Measurements from ENCODE around the gene LRMDA. TPM values are rescaled to one million over a fixed set of nuclear protein-coding genes. Genes with fewer than 3 reads are reported as not detected.

Gene LRMDA
- total RNA-seq, 2 experiments from 2014 or later: not detected

- intact Hi-C loops (cut with micrococcal nuclease; ENCODE audit: unreplicated experiment): no loop called here
- H3K79me2 ChIP-seq (ENCODE audit: insufficient read depth, low read depth, low read length): no peaks in the 10 kb centered on the region
- DNase-seq (ENCODE audit: low spot score): no peak
- no peaks in the 10 kb centered on the region for H3K9me2 ChIP-seq (ENCODE audit: insufficient read depth, low read length)
- no peaks in the 10 kb centered on the region for H3K4me1 ChIP-seq (ENCODE audit: insufficient read depth, low read length, poor library complexity, severe bottlenecking)
- TF ChIP-seq, protein P1, sequence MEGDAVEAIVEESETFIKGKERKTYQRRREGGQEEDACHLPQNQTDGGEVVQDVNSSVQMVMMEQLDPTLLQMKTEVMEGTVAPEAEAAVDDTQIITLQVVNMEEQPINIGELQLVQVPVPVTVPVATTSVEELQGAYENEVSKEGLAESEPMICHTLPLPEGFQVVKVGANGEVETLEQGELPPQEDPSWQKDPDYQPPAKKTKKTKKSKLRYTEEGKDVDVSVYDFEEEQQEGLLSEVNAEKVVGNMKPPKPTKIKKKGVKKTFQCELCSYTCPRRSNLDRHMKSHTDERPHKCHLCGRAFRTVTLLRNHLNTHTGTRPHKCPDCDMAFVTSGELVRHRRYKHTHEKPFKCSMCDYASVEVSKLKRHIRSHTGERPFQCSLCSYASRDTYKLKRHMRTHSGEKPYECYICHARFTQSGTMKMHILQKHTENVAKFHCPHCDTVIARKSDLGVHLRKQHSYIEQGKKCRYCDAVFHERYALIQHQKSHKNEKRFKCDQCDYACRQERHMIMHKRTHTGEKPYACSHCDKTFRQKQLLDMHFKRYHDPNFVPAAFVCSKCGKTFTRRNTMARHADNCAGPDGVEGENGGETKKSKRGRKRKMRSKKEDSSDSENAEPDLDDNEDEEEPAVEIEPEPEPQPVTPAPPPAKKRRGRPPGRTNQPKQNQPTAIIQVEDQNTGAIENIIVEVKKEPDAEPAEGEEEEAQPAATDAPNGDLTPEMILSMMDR (conservative IDR thresholded peaks at IDR 0.05; ENCODE audit: low read length): no peak
- no peak for TF ChIP-seq EZH2phosphoT487 (IDR thresholded peaks at IDR 0.05; ENCODE audit: borderline replicate concordance, low read depth, low read length)
- no peak overlapping the region for H3K4me2 ChIP-seq (ENCODE audit: low read length)
- H3K4me3 ChIP-seq (ENCODE audit: low read depth, low read length, poor library complexity, severe bottlenecking): no peak overlapping the region
- H3K27ac ChIP-seq (ENCODE audit: low read depth, low read length, poor library complexity, severe bottlenecking): no peak overlapping the region
- no TSS peak for BruUV-seq (replicated peaks)
- no peaks in the 10 kb centered on the region for H4K20me1 ChIP-seq (ENCODE audit: insufficient read depth, low read length)
- CTCF ChIA-PET (ENCODE audit: unreplicated experiment): no interaction called here
- POLR2A ChIA-PET: no interaction called here
- H2AFZ ChIP-seq (ENCODE audit: low read length): no peak overlapping the region
- H3K9me3 ChIP-seq (ENCODE audit: low read length): no peaks in the 10 kb centered on the region
- H3K36me3 ChIP-seq (ENCODE audit: insufficient read depth, low read length): no peaks in the 10 kb centered on the region
These were observed 299.4 kb downstream of the LRMDA start for GRCh38 chr10:75730847-75731246.

- no peak for DNase-seq (ENCODE audit: low spot score)
- Histone ChIP-seq H3K79me2 (ENCODE audit: insufficient read depth, low read depth, low read length) (no peaks in the 10 kb centered on the region), H3K4me1 (ENCODE audit: insufficient read depth, low read length, poor library complexity, severe bottlenecking) (no peaks in the 10 kb centered on the region), H3K27ac (ENCODE audit: low read depth, low read length, poor library complexity, severe bottlenecking) (no peak overlapping the region), H3K9me2 (ENCODE audit: insufficient read depth, low read length) (no peaks in the 10 kb centered on the region), H2AFZ (ENCODE audit: low read length) (no peak overlapping the region), H3K4me2 (ENCODE audit: low read length) (no peak overlapping the region), H3K9me3 (ENCODE audit: low read length) (no peaks in the 10 kb centered on the region), H3K36me3 (ENCODE audit: insufficient read depth, low read length) (no peaks in the 10 kb centered on the region), H3K4me3 (ENCODE audit: low read depth, low read length, poor library complexity, severe bottlenecking) (no peak overlapping the region), H4K20me1 (ENCODE audit: insufficient read depth, low read length) (no peaks in the 10 kb centered on the region)
- ChIA-PET CTCF (ENCODE audit: unreplicated experiment) (no interaction called here), POLR2A (no interaction called here)
- intact Hi-C loops (cut with micrococcal nuclease; ENCODE audit: unreplicated experiment): no loop called here
- BruUV-seq (replicated peaks): no TSS peak
- no peak for TF ChIP-seq EZH2phosphoT487 (IDR thresholded peaks at IDR 0.05; ENCODE audit: borderline replicate concordance, low read depth, low read length)
- TF ChIP-seq, protein P1 (conservative IDR thresholded peaks at IDR 0.05; ENCODE audit: low read length): no peak
These were observed 301.9 kb downstream of the LRMDA start for GRCh38 chr10:75733135-75733890.

DNA sequence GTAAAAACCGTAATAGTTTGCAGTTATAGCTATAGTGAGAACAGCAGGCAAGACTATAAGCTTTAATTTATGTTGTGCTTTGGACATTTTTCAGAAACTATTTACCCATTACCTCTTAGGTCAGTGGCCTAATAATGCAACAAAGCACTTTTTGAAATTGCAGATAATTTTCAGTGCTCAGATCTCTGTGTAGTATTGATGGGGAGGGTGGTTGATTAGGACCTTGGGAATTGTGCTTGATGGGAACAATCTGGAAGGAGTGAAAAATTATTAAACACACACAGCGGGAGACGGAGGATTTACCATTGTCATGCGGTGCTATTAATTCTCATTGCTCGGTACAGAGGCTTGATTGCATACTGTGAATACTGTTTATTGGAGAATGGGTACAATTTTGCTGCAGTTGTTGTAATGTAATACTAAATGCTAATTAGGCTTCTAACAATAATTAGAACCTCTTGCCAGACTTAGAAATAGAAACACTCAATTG, 304.8 kb downstream of the LRMDA start:
- Histone ChIP-seq H3K27ac (ENCODE audit: low read depth, low read length, poor library complexity, severe bottlenecking) (no peak overlapping the region), H4K20me1 (ENCODE audit: insufficient read depth, low read length) (no peaks in the 10 kb centered on the region), H3K79me2 (ENCODE audit: insufficient read depth, low read depth, low read length) (no peaks in the 10 kb centered on the region), H2AFZ (ENCODE audit: low read length) (no peak overlapping the region), H3K36me3 (ENCODE audit: insufficient read depth, low read length) (no peaks in the 10 kb centered on the region), H3K4me1 (ENCODE audit: insufficient read depth, low read length, poor library complexity, severe bottlenecking) (no peaks in the 10 kb centered on the region), H3K9me3 (ENCODE audit: low read length) (no peaks in the 10 kb centered on the region), H3K4me3 (ENCODE audit: low read depth, low read length, poor library complexity, severe bottlenecking) (no peak overlapping the region), H3K9me2 (ENCODE audit: insufficient read depth, low read length) (no peaks in the 10 kb centered on the region), H3K4me2 (ENCODE audit: low read length) (no peak overlapping the region)
- intact Hi-C loops (cut with micrococcal nuclease; ENCODE audit: unreplicated experiment): no loop called here
- no peak for TF ChIP-seq EZH2phosphoT487 (IDR thresholded peaks at IDR 0.05; ENCODE audit: borderline replicate concordance, low read depth, low read length)
- TF ChIP-seq, protein P1 (conservative IDR thresholded peaks at IDR 0.05; ENCODE audit: low read length): no peak
- DNase-seq (ENCODE audit: low spot score): no peak
- no TSS peak for BruUV-seq (replicated peaks)
- ChIA-PET POLR2A (no interaction called here), CTCF (ENCODE audit: unreplicated experiment) (no interaction called here)

Data from OCI-LY7 (cell line).